Immature natural killer cell (primary cell): ENCODE data around the gene COCH. TPM values are rescaled to one million over a fixed set of nuclear protein-coding genes. Genes with fewer than 3 reads are reported as not detected.
"Not testable (repeated sequence)": the region's sequence is repeated elsewhere in the genome, so short reads cannot be mapped to it uniquely, and the experiment has no call there.

Experiments used
- DNase-seq, 3 donors: peaks; one replicate each; pipeline ENCODE4 v3.0.0; 2022; ENCODE audit warnings: mixed read lengths in 1 of 3
- H3K27ac Mint-ChIP-seq, 6 donors: one replicate each; pipeline ENCODE4 v1.8.0; 2020; ENCODE audit warnings: mixed read lengths in 6 of 6, mild to moderate bottlenecking in 5 of 6, inconsistent platforms in 4 of 6, moderate library complexity in 3 of 6
- H3K27me3 Mint-ChIP-seq, 3 donors: one replicate each; pipeline ENCODE4 v1.8.0; 2020 to 2021; ENCODE audit warnings: low read depth in 3 of 3, mild to moderate bottlenecking in 3 of 3, mixed read lengths in 3 of 3, moderate library complexity in 3 of 3, inconsistent platforms in 1 of 3
- H3K36me3 Mint-ChIP-seq, 3 donors: one replicate each; pipeline ENCODE4 v1.8.0; 2020; ENCODE audit warnings: mixed read lengths in 3 of 3, inconsistent platforms in 2 of 3, mild to moderate bottlenecking in 2 of 3
- H3K4me1 Mint-ChIP-seq, 2 donors: one replicate each; pipeline ENCODE4 v1.8.0; 2020; ENCODE audit warnings: inconsistent platforms in 2 of 2, mild to moderate bottlenecking in 2 of 2, mixed read lengths in 2 of 2, moderate library complexity in 1 of 2
- H3K4me3 Mint-ChIP-seq, 5 donors: one replicate each; pipeline ENCODE4 v1.8.0; 2020; ENCODE audit warnings: mild to moderate bottlenecking in 5 of 5, mixed read lengths in 5 of 5, inconsistent platforms in 3 of 5, moderate library complexity in 3 of 5
- H3K9me3 Mint-ChIP-seq, 6 donors: one replicate each; pipeline ENCODE4 v1.8.0; 2020; ENCODE audit warnings: mild to moderate bottlenecking in 6 of 6, mixed read lengths in 6 of 6, inconsistent platforms in 4 of 6, moderate library complexity in 3 of 6
- polyA plus RNA-seq, 3 donors: library from polyadenylated mRNA; unstranded; fragments of 300-500 nt; fragmentation: Illumina TruSeq; gene quantifications; one replicate each; pipeline ENCODE4 v1.2.3, GENCODE V29; 2021

The COCH gene
- polyA plus RNA-seq, 3 donors from 2014 or later = 0.19 to 3.1 (median 0.20) TPM

DNA sequence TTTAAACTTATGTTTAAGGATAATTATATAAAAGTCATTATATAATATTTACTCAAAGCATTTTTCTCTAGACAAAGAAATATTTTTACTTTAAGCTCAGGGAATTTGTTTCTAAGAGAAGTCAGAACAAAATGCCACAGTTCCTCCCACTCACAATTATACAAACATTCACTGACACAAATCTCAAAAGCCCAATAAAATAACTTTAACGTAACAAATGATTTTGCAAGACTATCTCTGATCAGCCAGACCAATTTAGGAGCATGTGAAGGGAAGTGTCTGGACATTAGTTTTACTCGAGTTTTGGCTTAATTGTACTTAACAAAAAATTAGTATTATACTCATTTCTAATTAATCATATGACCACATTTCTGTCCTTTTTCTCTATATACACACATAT, 41.2 kb downstream of the COCH start:
- Mint-ChIP-seq H3K4me1 (peaks cover 0 to 1% of the 10 kb centered on the region in 2 donors), H3K4me3 (no peak overlapping the region), H3K27ac (no peak overlapping the region), H3K36me3 (peaks cover 3 to 16% (median 5%) of the 10 kb centered on the region in 3 donors), H3K9me3 (no peaks in the 10 kb centered on the region), H3K27me3 (no peaks in the 10 kb centered on the region)
- no peak for DNase-seq

DNA sequence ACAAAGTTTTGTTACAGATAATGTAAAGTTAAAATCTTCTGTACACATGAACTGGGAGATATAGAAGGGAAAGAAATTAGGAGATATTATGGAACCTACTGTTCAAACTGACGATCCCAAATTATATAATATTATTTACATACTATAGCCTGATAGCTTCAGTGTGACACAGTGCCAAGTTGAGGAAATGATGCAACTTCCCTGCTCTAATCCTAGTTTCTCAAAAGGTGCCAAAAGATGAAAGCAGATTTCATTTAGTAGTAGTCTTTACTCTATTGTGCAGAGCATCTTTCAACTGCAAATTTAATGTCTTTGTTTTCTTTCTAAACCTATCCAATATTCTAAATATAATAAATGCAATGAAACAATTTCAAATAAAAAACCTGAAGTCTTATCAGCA, 46.9 kb downstream of the COCH start:
- Mint-ChIP-seq H3K36me3 (peaks cover 0 to 12% (median 5%) of the 10 kb centered on the region in 3 donors), H3K9me3 (no peaks in the 10 kb centered on the region), H3K4me3 (no peak overlapping the region), H3K27ac (no peak overlapping the region), H3K27me3 (peaks cover 0 to 2% (median 0%) of the 10 kb centered on the region in 3 donors), H3K4me1 (peaks cover 2 to 10% of the 10 kb centered on the region in 2 donors)
- DNase-seq = no peak

DNA sequence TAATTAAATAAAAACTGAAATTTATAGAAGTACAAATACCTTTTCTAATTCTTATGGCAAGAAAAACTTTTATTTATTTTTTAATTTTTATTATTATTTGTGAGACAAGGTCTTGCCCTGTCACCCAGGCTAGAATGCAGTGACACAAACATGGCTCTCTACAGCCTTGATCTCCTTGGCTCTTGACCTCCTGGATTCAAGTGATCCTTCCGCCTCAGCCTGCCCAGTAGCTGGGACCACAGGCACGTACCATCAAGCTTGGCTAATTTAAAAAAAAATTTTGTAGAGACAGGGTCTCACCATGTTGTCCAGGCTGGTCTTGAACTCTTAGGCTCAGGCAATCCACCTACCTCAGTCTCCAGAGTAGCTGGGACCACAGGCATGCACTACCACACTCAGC, 47.4 kb downstream of the COCH start:
- Mint-ChIP-seq H3K4me3 (no peak overlapping the region), H3K36me3 (peaks cover 0 to 12% (median 5%) of the 10 kb centered on the region in 3 donors), H3K27me3 (peaks cover 0 to 2% (median 0%) of the 10 kb centered on the region in 3 donors), H3K9me3 (no peaks in the 10 kb centered on the region), H3K27ac (no peak overlapping the region), H3K4me1 (peaks cover 2 to 10% of the 10 kb centered on the region in 2 donors)
- DNase-seq = no peak

DNA sequence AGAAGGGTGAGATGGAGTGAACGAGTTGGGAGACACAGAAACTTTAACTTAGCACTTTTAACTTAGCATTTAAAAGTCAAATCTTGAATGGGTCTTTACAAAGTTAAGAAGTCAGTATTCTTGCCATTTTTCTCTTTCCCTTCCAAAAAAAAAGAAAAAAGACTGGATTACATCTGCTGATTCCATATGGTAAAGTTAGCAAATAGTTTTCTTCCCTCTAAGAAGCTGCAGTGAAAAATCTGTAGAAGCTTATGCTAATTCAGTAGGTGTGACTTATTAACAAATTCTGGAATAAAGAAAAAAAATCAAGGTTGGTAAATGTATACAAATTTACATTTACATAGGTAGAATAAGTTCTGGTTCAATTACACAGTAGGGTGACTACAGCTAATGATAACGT, 50.9 kb downstream of the COCH start:
- H3K4me3 Mint-ChIP-seq = no peak overlapping the region
- no peak overlapping the region for H3K27ac Mint-ChIP-seq
- H3K36me3 Mint-ChIP-seq = peaks cover 0 to 7% (median 0%) of the 10 kb centered on the region in 3 donors
- H3K27me3 Mint-ChIP-seq = peaks cover 0 to 2% (median 0%) of the 10 kb centered on the region in 3 donors
- no peak for DNase-seq
- peaks cover 8 to 27% of the 10 kb centered on the region in 2 donors for H3K4me1 Mint-ChIP-seq
- H3K9me3 Mint-ChIP-seq = no peaks in the 10 kb centered on the region

DNA sequence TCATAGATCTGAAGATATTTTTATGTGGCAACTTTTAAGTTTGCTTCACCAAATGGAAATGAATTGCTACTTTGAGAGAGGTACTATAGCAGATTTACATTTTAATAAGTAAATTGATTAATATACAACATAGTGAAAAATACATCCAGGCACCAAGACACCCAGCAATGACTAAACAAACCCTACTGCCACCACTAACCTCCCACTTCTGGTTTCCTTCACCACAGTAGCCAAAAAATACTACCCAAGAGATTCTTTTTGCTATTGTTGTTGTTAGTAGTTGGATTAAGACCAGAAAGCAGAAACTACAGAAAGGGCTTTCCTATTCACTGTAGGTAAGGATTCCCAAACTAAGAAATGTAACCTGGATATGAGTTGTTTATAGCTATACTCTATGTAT, 54.1 kb downstream of the COCH start:
- no peak for DNase-seq
- peak overlapping the region in 1 of 6 donors; percentile 44 for H3K27ac Mint-ChIP-seq
- H3K27me3 Mint-ChIP-seq = peaks cover 0 to 2% (median 0%) of the 10 kb centered on the region in 3 donors
- H3K4me1 Mint-ChIP-seq = peaks cover 7 to 21% of the 10 kb centered on the region in 2 donors
- no peak overlapping the region for H3K4me3 Mint-ChIP-seq
- H3K36me3 Mint-ChIP-seq = peaks cover 0 to 8% (median 0%) of the 10 kb centered on the region in 3 donors
- no peaks in the 10 kb centered on the region for H3K9me3 Mint-ChIP-seq

DNA sequence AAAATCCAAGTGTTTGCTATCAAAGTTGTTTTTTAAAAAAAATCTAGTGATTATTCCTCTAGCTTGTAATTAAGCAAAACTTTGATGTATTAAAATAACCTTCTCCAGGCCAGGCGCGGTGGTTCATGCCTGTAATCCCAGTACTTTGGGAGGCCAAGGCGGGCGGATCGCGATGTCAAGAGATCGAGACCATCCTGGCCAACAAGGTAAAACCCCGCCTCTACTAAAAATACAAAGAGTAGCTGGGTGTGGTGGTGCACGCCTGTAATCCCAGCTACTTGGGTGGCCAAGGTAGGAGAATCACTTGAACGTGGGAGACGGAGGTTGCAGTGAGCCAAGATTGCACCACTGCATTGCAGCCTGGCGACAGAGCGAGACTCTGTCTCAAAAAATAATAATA, 59.6 kb downstream of the COCH start:
- not testable (repeated sequence) for H3K27me3 Mint-ChIP-seq, H3K27ac Mint-ChIP-seq
- peaks cover 0 to 22% (median 13%) of the 10 kb centered on the region in 3 donors for H3K36me3 Mint-ChIP-seq

DNA sequence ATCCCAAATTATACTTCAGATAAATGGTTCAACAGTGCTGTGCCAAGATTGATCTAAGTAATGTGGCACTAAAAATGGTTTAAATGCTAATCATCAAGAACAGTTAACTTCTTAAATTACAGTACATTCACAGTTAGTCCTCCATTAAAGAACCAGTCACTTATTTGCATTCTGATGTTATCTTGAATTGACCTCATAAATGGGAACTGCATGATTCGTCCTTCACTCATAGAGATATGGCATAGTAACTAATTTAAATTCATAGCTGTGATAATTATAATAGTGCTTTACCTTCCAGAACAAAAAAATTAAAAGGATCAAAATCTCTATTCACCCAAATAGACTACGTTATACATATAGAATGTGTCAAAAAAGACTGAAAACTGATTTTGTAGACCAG, 61.1 kb downstream of the COCH start:
- no peak for DNase-seq
- Mint-ChIP-seq H3K4me3 (no peak overlapping the region), H3K4me1 (peaks cover under 1 to 2% of the 10 kb centered on the region in 2 donors), H3K9me3 (no peaks in the 10 kb centered on the region), H3K36me3 (peaks cover 0 to 22% (median 13%) of the 10 kb centered on the region in 3 donors), H3K27ac (no peak overlapping the region), H3K27me3 (no peaks in the 10 kb centered on the region)

More for the DNA sequence above, 59.6 kb downstream of the COCH start:
- H3K9me3 Mint-ChIP-seq, H3K4me1 Mint-ChIP-seq, DNase-seq, H3K4me3 Mint-ChIP-seq: not testable (repeated sequence)

DNA sequence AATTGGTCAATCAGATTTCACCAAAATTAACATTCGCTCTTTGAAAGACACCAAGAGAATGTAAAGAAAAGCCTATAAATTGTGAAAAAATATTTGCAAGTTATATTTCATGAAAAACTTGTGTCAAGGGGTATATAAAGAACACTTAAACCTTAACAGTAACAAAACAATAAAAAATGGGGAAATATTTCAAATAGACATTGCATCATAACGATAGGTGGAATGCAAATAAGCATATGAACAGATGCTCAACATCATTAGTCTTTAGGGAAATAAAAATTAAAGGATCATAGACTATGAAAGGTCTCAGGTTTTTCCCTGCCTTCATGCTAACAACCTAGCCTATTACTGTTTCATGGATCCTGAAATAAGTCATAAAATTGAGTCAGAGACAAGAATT, 64.3 kb downstream of the COCH start:
- H3K4me1 Mint-ChIP-seq = no peaks in the 10 kb centered on the region
- H3K27me3 Mint-ChIP-seq = no peaks in the 10 kb centered on the region
- H3K4me3 Mint-ChIP-seq = no peak overlapping the region
- no peak overlapping the region for H3K27ac Mint-ChIP-seq
- H3K9me3 Mint-ChIP-seq = no peaks in the 10 kb centered on the region
- peaks cover 0 to 22% (median 13%) of the 10 kb centered on the region in 3 donors for H3K36me3 Mint-ChIP-seq
- DNase-seq = no peak

Other genes with a start within 250 kb of the COCH start
- 1 to 10 TPM; 5.0 to 8.3 (median 5.3) TPM for gene AP4S1, start 151.1 kb downstream of the COCH start, polyA plus RNA-seq
- gene STRN3, start 151.8 kb downstream of the COCH start, polyA plus RNA-seq = 1 to 10 TPM in 2 of 3 donors, not detected in 1; 2.8 to 3.7 TPM